Stimulated activated CD8-positive, alpha-beta memory T cell treated with anti-CD3 and anti-CD28 coated beads, Interleukin-12 subunit alpha, Interleukin-12 subunit beta, amount 100 ng/mL, for 24 hours (primary cell): ENCODE data around the gene MISP.

Experiments used
- DNase-seq: peaks from one replicate; pipeline ENCODE4 v3.0.0-alpha.2; 2020; ENCODE audit errors: extremely low read depth

Gene MISP

GRCh38 chr19:772063-772462 is 21.2 kb downstream of the MISP start:
- DNase-seq, result no peak

GRCh38 chr19:772730-773436 is 22.0 kb downstream of the MISP start:
- no peak for DNase-seq

GRCh38 chr19:776549-776948 is 25.6 kb downstream of the MISP start:
- no peak for DNase-seq

GRCh38 chr19:778910-779653 is 28.2 kb downstream of the MISP start:
- DNase-seq, result no peak

- DNase-seq, result no peak
Measured at GRCh38 chr19:780935-781334, 30.0 kb downstream of the MISP start.

- DNase-seq, result no peak
Measured at GRCh38 chr19:781800-782184, 30.9 kb downstream of the MISP start.

GRCh38 chr19:782185-782877 is 31.4 kb downstream of the MISP start:
- DNase-seq, result no peak

GRCh38 chr19:782878-783668 is 32.2 kb downstream of the MISP start:
- DNase-seq, result no peak

GRCh38 chr19:784541-784940 is 33.6 kb downstream of the MISP start:
- DNase-seq, result no peak

GRCh38 chr19:787536-787935 is 36.6 kb downstream of the MISP start:
- no peak for DNase-seq

GRCh38 chr19:788686-788982 is 37.7 kb downstream of the MISP start:
- no peak for DNase-seq

GRCh38 chr19:788983-789700 is 38.2 kb downstream of the MISP start:
- no peak for DNase-seq

- no peak for DNase-seq
Measured at GRCh38 chr19:789701-790060, 38.8 kb downstream of the MISP start.

- DNase-seq, result no peak
Measured at GRCh38 chr19:791007-791566, 40.2 kb downstream of the MISP start.

GRCh38 chr19:791567-792305 is 40.8 kb downstream of the MISP start:
- no peak for DNase-seq

GRCh38 chr19:792306-792885 is 41.5 kb downstream of the MISP start:
- no peak for DNase-seq

- no peak for DNase-seq
Measured at GRCh38 chr19:793806-794205, 42.9 kb downstream of the MISP start.

GRCh38 chr19:795073-795611 is 44.2 kb downstream of the MISP start:
- DNase-seq, result no peak

- no peak for DNase-seq
Measured at GRCh38 chr19:795691-796581, 45.0 kb downstream of the MISP start.
